Peyer's patch (tissue), 4 donors: ENCODE results near the gene CC2D2A.

Experiments
- POLR2A ChIP-seq, 2 donors: fragments of 450-650 bp; IDR thresholded peaks; one replicate each; pipeline ENCODE4 v1.5.1; 2017; ENCODE audit warnings: antibody characterized with exemption in 2 of 2, mild to moderate bottlenecking in 2 of 2, moderate library complexity in 2 of 2
- TF ChIP-seq, protein P1 (sequence below), 6 experiments: fragments of 450-650 bp in 4 of 6; fragments of 200-600 bp in 2 of 6; sonication (generic) in 1 of 6; IDR thresholded peaks; one replicate each; pipeline ENCODE4 v1.5.1; 2017 to 2019; ENCODE audit warnings: antibody characterized with exemption in 6 of 6, mild to moderate bottlenecking in 3 of 6, moderate library complexity in 1 of 6

DNA sequence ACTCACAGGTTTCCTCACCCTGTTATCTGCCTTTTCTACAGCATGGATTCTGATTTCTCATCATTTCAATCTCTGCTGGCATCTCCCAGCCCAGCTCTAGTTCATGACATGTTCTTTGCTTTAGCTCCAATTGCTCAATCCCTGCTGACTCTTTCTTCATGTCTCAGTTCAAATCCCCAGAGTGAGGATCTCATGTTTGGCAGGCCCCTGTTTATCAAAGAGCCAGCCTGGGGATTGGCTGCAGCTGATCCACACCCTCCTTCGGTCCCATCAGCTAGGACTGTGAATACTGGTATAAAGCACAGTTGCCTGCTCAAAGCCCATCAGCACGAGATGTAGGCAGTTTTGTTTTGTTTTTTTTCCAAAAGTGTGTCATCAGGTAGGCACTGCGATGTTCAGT, 14.4 kb upstream of the CC2D2A start:
- TF ChIP-seq, protein P1, sequence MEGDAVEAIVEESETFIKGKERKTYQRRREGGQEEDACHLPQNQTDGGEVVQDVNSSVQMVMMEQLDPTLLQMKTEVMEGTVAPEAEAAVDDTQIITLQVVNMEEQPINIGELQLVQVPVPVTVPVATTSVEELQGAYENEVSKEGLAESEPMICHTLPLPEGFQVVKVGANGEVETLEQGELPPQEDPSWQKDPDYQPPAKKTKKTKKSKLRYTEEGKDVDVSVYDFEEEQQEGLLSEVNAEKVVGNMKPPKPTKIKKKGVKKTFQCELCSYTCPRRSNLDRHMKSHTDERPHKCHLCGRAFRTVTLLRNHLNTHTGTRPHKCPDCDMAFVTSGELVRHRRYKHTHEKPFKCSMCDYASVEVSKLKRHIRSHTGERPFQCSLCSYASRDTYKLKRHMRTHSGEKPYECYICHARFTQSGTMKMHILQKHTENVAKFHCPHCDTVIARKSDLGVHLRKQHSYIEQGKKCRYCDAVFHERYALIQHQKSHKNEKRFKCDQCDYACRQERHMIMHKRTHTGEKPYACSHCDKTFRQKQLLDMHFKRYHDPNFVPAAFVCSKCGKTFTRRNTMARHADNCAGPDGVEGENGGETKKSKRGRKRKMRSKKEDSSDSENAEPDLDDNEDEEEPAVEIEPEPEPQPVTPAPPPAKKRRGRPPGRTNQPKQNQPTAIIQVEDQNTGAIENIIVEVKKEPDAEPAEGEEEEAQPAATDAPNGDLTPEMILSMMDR (IDR thresholded peaks at IDR 0.05) = no peak
- TF ChIP-seq POLR2A (IDR thresholded peaks at IDR 0.05) = no peak
